H1 (cell line): ENCODE data around the gene THOP1. TPM values are rescaled to one million over a fixed set of nuclear protein-coding genes. Genes with fewer than 3 reads are reported as not detected.

ENCODE experiments used
- RAD21 ChIP-seq, 2 experiments: IDR thresholded peaks in 1 of 2; conservative IDR thresholded peaks in 1 of 2; 2 replicates each; pipeline ENCODE4 v1.6.1; 2011; ENCODE audit warnings: low read depth in 2 of 2, low read length in 2 of 2, improper control_type of control experiment in 1 of 2, inconsistent platforms in 1 of 2, mild to moderate bottlenecking in 1 of 2, moderate library complexity in 1 of 2
- RNF2 ChIP-seq: fragments of 200-900, 300-1000 bp; sonication (generic); IDR thresholded peaks from 2 replicates; pipeline ENCODE4 v1.7.1; 2016; ENCODE audit warnings: borderline replicate concordance, low read depth, mild to moderate bottlenecking, antibody characterized with exemption, low read length; ENCODE audit not compliant: poor library complexity, severe bottlenecking; ENCODE audit errors: missing control alignments
- TAF7 ChIP-seq: optimal IDR thresholded peaks from 2 replicates; pipeline ENCODE3; 2011; ENCODE audit warnings: low read depth, mild to moderate bottlenecking, inconsistent platforms, low read length, moderate library complexity, borderline replicate concordance
- TCF12 ChIP-seq: IDR thresholded peaks from 2 replicates; pipeline ENCODE4 v1.6.1; 2011; ENCODE audit warnings: low read depth, mild to moderate bottlenecking, low read length
- polyA plus RNA-seq, 7 experiments: library from polyadenylated mRNA; depleted of rRNA in 3 of 7; stranded (reverse) in 5 of 7; unstranded in 2 of 7; fragments of >200 nt in 5 of 7; fragments of 200-250 nt in 2 of 7; gene quantifications; 1 replicate in 5 of 7; 2 replicates in 1 of 7; 4 replicates in 1 of 7; pipeline versions ENCODE4 v1.2.1 to v1.2.3, GENCODE V29; 2011 to 2013; ENCODE audit warnings: missing spikeins in 2 of 7, mixed read lengths in 2 of 7
- total RNA-seq: library from RNA; stranded (reverse); fragmentation: NEBNext Ultra II Directional; extraction: Animal tissue kit (Norgen Biotek cat#: 25700); gene quantifications from 2 replicates; pipeline ENCODE4 v1.2.1, GENCODE V29; 2021
- TF ChIP-seq, protein P1 (sequence below): fragments of 300-600 bp; sonication (generic); IDR thresholded peaks from 2 replicates; pipeline ENCODE4 v1.7.1; 2012; ENCODE audit warnings: low read length, moderate library complexity, mild to moderate bottlenecking, inconsistent platforms; ENCODE audit not compliant: insufficient replicate concordance

Gene THOP1
- total and polyA plus RNA-seq, 2 of the 8 experiments (the other 6 are each of a cell fraction or from before 2014, with no cell fraction given) = 136 to 159 TPM

DNA sequence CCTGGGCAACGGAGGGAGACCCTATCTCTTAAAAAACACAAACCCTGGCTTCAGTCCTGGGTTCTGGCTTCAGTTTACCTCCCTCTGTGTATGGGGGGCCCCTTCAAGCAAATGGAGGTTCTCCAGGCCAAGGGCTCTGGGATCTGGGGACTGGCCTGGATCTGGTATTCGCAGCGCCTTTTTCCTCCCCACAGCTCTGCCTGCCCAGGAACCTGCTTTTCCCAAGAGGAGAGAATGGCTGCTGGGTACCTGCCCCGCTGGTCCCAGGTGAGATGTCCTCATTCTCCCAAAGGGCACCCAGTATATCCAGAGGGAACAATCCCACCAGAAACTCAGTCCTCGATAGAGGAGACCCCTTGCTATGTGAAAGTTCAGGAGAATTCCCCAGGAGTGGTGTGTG, 37.5 kb downstream of the THOP1 start (continued):
- TF ChIP-seq, protein P1, sequence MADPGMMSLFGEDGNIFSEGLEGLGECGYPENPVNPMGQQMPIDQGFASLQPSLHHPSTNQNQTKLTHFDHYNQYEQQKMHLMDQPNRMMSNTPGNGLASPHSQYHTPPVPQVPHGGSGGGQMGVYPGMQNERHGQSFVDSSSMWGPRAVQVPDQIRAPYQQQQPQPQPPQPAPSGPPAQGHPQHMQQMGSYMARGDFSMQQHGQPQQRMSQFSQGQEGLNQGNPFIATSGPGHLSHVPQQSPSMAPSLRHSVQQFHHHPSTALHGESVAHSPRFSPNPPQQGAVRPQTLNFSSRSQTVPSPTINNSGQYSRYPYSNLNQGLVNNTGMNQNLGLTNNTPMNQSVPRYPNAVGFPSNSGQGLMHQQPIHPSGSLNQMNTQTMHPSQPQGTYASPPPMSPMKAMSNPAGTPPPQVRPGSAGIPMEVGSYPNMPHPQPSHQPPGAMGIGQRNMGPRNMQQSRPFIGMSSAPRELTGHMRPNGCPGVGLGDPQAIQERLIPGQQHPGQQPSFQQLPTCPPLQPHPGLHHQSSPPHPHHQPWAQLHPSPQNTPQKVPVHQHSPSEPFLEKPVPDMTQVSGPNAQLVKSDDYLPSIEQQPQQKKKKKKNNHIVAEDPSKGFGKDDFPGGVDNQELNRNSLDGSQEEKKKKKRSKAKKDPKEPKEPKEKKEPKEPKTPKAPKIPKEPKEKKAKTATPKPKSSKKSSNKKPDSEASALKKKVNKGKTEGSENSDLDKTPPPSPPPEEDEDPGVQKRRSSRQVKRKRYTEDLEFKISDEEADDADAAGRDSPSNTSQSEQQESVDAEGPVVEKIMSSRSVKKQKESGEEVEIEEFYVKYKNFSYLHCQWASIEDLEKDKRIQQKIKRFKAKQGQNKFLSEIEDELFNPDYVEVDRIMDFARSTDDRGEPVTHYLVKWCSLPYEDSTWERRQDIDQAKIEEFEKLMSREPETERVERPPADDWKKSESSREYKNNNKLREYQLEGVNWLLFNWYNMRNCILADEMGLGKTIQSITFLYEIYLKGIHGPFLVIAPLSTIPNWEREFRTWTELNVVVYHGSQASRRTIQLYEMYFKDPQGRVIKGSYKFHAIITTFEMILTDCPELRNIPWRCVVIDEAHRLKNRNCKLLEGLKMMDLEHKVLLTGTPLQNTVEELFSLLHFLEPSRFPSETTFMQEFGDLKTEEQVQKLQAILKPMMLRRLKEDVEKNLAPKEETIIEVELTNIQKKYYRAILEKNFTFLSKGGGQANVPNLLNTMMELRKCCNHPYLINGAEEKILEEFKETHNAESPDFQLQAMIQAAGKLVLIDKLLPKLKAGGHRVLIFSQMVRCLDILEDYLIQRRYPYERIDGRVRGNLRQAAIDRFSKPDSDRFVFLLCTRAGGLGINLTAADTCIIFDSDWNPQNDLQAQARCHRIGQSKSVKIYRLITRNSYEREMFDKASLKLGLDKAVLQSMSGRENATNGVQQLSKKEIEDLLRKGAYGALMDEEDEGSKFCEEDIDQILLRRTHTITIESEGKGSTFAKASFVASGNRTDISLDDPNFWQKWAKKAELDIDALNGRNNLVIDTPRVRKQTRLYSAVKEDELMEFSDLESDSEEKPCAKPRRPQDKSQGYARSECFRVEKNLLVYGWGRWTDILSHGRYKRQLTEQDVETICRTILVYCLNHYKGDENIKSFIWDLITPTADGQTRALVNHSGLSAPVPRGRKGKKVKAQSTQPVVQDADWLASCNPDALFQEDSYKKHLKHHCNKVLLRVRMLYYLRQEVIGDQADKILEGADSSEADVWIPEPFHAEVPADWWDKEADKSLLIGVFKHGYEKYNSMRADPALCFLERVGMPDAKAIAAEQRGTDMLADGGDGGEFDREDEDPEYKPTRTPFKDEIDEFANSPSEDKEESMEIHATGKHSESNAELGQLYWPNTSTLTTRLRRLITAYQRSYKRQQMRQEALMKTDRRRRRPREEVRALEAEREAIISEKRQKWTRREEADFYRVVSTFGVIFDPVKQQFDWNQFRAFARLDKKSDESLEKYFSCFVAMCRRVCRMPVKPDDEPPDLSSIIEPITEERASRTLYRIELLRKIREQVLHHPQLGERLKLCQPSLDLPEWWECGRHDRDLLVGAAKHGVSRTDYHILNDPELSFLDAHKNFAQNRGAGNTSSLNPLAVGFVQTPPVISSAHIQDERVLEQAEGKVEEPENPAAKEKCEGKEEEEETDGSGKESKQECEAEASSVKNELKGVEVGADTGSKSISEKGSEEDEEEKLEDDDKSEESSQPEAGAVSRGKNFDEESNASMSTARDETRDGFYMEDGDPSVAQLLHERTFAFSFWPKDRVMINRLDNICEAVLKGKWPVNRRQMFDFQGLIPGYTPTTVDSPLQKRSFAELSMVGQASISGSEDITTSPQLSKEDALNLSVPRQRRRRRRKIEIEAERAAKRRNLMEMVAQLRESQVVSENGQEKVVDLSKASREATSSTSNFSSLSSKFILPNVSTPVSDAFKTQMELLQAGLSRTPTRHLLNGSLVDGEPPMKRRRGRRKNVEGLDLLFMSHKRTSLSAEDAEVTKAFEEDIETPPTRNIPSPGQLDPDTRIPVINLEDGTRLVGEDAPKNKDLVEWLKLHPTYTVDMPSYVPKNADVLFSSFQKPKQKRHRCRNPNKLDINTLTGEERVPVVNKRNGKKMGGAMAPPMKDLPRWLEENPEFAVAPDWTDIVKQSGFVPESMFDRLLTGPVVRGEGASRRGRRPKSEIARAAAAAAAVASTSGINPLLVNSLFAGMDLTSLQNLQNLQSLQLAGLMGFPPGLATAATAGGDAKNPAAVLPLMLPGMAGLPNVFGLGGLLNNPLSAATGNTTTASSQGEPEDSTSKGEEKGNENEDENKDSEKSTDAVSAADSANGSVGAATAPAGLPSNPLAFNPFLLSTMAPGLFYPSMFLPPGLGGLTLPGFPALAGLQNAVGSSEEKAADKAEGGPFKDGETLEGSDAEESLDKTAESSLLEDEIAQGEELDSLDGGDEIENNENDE = no peak
- no peak for TF ChIP-seq TCF12
- TF ChIP-seq RAD21 (IDR thresholded peaks at IDR 0.05 in 1 of 2, conservative IDR thresholded peaks at IDR 0.05 in 1 of 2; ENCODE audit: low read depth in 2 of 2, low read length in 2 of 2) = no peak
- no peak for TF ChIP-seq RNF2
- TF ChIP-seq TAF7 = no peak
